GM19035 (cell line): ENCODE data around the gene RIMBP2.

Source experiments
- ATAC-seq: cut with Tn5 transposase; IDR thresholded peaks from one replicate; pipeline ENCODE4 v1.9.1; 2021; ENCODE audit not compliant: unreplicated experiment

The RIMBP2 gene

DNA sequence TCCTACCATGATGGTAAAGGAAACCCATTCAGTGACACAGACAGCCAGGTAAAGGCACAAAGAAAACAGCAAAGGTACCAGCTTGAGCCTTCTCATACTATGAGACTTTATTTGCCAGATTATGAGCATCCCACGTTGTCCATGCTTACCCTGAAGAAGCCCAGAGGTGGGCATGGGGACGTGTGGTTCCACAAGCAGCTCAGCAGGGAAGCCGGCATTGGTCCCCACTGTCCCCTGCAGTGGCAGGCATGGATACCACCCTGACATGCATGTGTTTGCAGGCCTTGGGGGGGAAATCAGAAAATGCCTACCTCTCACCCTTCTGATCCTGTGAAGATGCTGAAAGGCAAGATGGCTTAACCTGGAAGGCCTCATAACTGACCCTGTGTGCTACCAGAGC lies 195.3 kb downstream of the RIMBP2 start:
- no peak for ATAC-seq

DNA sequence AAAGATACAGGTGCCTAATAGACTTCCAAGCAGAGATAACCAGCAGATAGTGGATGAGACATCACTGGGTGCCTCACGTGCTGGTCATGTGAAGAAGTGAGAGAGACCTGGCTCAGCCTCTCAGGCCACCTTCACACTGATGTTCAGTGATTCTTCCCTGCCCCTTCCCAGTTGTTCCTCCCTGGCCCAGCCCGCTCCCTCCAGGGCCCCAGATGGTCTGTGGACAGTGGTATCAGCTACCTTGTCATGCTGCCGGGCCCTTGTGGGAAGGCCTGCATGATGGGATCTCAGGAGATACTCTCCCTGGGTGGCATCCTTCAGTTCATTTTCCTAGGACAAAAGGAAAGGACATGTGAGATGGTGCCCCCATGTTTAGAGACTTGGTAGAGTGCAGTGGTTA lies 198.5 kb downstream of the RIMBP2 start:
- ATAC-seq, result no peak

GRCh38 chr12:130514149-130514551 lies 201.9 kb downstream of the RIMBP2 start:
- no peak for ATAC-seq

- ATAC-seq, result no peak
These were observed 202.5 kb downstream of the RIMBP2 start for GRCh38 chr12:130513556-130513955.

DNA sequence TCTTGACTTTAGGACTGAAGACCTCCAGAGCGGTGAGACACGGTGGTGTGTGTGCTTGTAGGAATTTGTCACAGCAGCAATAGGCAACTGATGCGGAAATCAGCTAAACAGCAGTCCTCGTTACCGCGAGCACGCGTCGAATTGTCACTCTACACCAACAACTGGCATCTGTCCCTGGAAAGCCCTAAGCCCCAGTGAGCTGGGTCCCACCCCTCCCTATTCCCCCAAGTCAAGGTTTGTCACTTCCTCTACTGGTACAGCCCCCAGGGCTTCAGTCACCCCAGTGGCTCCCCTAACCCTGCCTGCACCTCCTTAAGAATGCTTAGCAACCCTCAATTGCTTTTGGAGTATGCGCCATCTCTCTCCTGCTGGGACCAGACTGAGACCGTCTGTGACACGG lies 204.8 kb downstream of the RIMBP2 start:
- no peak for ATAC-seq

GRCh38 chr12:130509454-130509853 lies 206.6 kb downstream of the RIMBP2 start:
- no peak for ATAC-seq

DNA sequence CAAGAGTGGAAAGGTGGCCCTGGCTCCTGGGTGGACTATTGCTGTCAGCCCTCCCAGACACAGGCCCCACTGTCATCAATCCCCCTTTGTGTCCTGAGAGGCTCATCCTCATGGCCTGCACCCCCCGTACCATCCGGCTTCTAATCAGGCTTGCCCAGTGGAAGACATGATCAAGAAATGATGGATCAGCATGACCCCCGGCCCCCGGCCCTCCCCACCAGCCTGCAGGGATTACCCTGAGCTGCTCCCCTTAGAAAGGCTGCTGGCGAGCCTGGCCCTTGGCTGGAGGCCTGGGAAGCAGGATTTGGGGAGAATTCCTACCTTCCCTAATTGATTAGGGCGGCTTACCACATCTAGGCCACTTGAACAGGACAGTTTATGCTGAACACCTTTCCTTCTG lies 207.3 kb downstream of the RIMBP2 start:
- ATAC-seq, result no peak

DNA sequence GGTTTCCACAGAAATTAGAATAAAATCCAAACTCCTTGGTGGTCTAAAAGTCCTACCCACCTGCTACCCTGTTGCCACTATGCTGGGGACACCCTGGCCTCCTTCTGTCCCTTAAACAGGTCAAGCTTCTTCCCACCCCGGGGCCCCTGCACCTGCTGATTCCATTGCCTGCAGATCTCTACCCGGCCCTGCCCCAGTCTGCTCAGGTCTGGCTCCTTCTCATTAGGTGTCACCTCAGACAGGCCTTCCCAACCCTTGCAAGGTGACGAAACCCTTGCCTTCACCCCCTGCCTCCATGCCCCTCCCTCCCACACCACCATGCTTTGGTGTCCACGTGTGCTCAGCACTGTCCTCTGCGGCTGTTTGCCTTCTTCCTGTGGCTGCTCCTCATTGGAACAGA lies 207.8 kb downstream of the RIMBP2 start:
- ATAC-seq, result no peak

DNA sequence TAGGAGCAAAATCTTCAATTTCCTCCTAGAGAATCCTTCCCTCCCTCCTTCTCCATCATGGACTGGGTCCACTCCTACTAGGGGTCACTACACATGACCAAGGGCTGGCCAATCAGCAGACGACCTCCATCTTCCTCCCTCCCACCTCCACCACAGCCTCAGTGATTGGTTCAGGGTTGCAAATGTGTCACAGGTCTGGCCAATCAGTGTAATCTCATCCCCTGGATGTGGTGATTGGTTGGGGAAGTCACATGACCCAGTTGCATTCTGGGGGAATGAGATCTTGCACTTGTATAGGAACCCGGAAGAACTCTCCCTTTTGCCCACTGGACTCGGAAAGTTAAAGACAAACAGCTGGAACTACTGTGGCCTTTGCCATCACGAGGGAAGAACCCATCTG lies 209.3 kb downstream of the RIMBP2 start:
- ATAC-seq, result no peak

DNA sequence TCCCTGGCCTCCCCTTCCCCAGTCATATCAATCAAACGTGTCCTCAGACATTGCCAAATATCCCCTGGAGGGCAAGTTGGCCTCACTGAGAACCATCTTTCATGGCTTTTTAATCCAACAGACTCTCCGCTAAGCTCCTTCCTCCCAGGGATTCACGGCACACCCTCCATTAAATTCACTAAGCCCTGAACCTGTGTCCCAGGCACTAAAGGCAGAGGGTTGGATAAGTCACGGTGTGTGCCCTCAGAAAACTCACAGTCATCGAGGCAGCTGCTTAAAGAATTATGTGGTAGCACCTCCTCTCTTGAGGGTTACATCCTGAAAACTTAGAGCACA lies 211.3 kb downstream of the RIMBP2 start:
- no peak for ATAC-seq

- no peak for ATAC-seq
These were observed 211.8 kb downstream of the RIMBP2 start for GRCh38 chr12:130504110-130504839.

GRCh38 chr12:130501821-130502220 lies 214.3 kb downstream of the RIMBP2 start:
- no peak for ATAC-seq

- ATAC-seq, result no peak
These were observed 215.2 kb downstream of the RIMBP2 start for GRCh38 chr12:130500835-130501330.

- ATAC-seq, result no peak
These were observed 216.6 kb downstream of the RIMBP2 start for GRCh38 chr12:130499474-130499873.

DNA sequence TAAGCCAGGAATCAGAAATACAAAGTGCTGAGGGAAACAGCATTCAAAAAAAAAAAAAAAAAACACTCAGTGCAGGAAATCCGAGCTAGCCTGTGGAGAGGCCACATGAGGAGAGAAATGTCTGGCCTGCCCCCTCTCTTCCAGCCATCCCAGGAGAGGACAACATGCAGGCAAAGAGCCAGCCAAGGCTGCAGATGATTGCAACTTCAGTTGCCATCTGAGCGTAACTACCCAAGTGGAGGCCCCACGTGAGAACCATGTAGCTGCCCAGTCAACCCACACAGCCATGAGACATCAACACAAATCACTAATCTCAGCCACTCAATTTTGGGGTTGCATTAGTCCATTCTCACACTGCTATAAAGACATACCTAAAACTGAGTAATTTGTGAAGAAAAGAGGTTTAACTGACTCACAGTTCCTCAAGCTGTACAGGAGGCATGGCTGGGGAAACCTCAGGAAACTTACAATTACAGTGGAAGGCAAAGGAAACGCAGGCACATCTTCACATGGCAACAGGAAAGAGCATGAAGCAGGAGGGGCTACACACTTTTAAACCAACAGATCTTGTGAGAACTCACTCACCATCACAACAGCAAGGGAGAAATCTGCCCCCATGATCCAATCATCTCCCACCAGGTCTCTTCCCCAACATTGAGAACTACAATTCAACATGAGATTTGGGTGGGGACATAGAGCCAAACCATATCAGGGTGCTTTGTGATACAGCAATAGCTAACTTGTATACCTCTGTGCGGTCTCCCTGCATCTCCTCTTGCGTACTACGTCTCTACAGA lies 217.3 kb downstream of the RIMBP2 start:
- no peak for ATAC-seq

DNA sequence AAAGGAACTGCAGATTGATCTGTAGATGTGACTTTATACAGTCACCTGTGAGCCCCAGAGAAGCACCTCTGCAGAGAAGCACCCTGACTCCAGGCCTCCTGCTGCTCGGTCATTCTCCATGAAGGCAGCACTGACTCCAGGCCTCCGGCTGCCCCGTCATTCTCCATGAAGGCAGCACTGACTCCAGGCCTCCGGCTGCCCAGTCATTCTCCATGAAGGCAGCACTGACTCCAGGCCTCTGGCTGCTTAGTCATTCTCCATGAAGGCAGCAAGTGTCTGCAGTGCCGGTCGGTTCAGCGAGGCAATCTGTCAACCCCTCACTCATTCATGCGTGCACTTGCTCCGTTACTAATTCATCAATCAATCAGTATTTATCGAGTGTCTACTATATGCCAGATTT lies 218.1 kb downstream of the RIMBP2 start:
- no peak for ATAC-seq

GRCh38 chr12:130497321-130497720 lies 218.8 kb downstream of the RIMBP2 start:
- no peak for ATAC-seq

DNA sequence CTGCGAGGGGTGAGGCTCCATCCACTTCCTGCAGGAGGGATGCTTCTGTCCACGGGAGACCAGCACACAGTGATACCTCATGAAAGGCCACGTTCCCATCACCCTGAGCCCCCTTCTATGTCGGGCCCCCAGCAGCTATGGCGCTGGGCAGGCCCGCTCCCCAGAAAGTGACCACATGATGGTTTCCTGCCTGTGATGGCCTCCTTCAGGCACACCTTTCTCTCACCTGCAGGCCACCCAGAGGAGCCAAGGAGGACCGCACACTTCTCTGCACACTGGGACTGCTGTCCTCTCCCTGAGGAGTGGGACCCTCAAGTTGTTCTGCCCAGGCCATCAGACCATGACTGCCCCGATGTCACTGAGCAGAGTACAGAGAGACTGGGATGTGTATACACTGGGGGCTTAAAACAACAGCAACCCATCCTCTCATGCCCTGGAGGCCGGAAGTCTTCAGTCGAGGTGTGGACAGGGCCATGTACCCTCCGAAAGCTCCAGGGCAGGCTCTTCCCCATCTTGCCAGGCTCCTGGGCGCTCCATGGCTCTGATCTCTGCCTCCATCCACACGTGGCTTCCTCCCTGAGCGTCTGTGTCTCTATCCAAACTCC lies 219.5 kb downstream of the RIMBP2 start:
- no peak for ATAC-seq

DNA sequence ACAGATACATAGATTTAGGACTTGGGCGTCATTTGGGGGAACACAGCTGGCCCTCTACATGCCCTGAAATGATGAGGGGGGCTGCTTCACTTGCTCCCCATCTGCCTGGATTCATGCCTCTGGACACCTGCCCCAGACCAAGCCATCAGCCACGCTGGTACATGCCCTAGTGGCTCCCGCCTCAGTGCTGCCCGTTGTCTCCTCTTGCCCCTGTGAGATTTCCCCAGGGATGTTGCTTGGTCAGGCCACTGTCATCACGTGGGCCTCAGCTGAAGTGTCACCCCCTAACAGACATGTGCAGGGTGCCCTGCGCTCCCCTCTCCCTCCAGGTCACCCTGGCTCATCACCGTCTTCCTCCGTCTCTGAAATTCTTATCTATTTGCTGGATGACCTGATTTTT lies 220.9 kb downstream of the RIMBP2 start:
- ATAC-seq, result no peak

- no peak for ATAC-seq
These were observed 221.4 kb downstream of the RIMBP2 start for GRCh38 chr12:130494736-130495135.

- ATAC-seq, result no peak
These were observed 222.1 kb downstream of the RIMBP2 start for GRCh38 chr12:130493951-130494350.
